Measurements from ENCODE around the gene CHRM2.

GRCh38 chr7:136937436-136937835 lies 69.0 kb downstream of the CHRM2 start:
- TF ChIP-seq CTCF (conservative IDR thresholded peaks at IDR 0.05 in 1 of 2, IDR thresholded peaks at IDR 0.05 in 1 of 2; ENCODE audit: low read depth in 1 of 2, low read length in 2 of 2) (no peak), EZH2 (IDR thresholded peaks at IDR 0.05; ENCODE audit: low read length, missing control alignments) (no peak)
